HUES64 (cell line): ENCODE results near the gene CEMIP.

ENCODE experiments used
- H3K27ac ChIP-seq: 2 replicates; pipeline ENCODE4 v1.7.0; 2013; ENCODE audit warnings: low read depth, low read length, inconsistent platforms
- H3K27me3 ChIP-seq: 2 replicates; pipeline ENCODE4 v1.6.1; 2013; ENCODE audit warnings: mild to moderate bottlenecking, low read length; ENCODE audit not compliant: insufficient read depth
- H3K36me3 ChIP-seq: 2 replicates; pipeline ENCODE4 v1.6.1; 2013; ENCODE audit warnings: mild to moderate bottlenecking, low read length; ENCODE audit not compliant: insufficient read depth
- H3K4me1 ChIP-seq: 2 replicates; pipeline ENCODE4 v1.6.1; 2013; ENCODE audit warnings: mild to moderate bottlenecking, low read length, moderate library complexity; ENCODE audit not compliant: insufficient read depth
- H3K4me3 ChIP-seq: 2 replicates; pipeline ENCODE4 v1.5.1; 2013; ENCODE audit warnings: mild to moderate bottlenecking, low read length, moderate library complexity
- H3K9ac ChIP-seq: 2 replicates; pipeline ENCODE4 v1.6.1; 2013; ENCODE audit warnings: mild to moderate bottlenecking, low read depth, low read length
- H3K9me3 ChIP-seq: 2 replicates; pipeline ENCODE4 v1.6.1; 2013; ENCODE audit warnings: low read depth, low read length; ENCODE audit not compliant: insufficient read depth
- WGBS: fragments of 150-250, 120-280 bp; methylation state at CpG from one replicate; pipeline ENCODE4 v1.1.7; 2013; ENCODE audit warnings: missing lambda C conversion rate; 5-methylcytosine and 5-hydroxymethylcytosine counted together

CEMIP gene

DNA sequence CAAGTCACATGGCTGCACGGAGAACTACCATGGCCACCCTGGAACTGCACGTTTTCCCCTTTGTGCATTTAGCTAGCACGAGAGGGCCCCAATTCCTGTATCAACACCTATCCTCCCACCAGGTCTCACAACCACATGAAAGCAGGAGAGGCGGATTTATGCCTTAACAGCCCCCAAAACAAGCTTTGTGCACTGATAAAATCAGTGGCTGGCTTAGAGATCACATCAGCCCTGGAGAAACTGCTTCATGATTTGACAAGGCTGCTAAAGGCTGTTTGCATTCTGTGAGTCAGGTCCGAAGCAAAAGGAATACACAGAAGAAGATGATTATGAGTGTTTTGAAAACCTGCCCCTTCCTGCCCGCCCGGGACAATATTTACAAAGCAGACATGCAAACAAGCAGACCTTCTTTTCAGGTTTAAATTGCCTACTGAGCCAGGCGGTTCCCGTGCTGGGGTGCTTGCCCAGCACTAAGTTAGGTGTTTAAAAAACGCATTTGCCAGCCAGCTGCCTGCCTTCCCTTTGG is 25.9 kb downstream of the CEMIP start:
- no peak overlapping the region for H3K4me3 ChIP-seq
- no peaks in the 10 kb centered on the region for H3K9me3 ChIP-seq
- no peak overlapping the region for H3K27ac ChIP-seq
- H3K4me1 ChIP-seq: peaks cover 15% of the 10 kb centered on the region; the same call in 1 of the 2 replicates
- H3K36me3 ChIP-seq: no peaks in the 10 kb centered on the region
- H3K9ac ChIP-seq: no peak overlapping the region
- H3K27me3 ChIP-seq: 0 out of 2 replicates have a peak, but pooled peaks cover 6% of the 10 kb centered on the region
- 44% methylated on average over 10 of the region's 10 CpGs for WGBS

DNA sequence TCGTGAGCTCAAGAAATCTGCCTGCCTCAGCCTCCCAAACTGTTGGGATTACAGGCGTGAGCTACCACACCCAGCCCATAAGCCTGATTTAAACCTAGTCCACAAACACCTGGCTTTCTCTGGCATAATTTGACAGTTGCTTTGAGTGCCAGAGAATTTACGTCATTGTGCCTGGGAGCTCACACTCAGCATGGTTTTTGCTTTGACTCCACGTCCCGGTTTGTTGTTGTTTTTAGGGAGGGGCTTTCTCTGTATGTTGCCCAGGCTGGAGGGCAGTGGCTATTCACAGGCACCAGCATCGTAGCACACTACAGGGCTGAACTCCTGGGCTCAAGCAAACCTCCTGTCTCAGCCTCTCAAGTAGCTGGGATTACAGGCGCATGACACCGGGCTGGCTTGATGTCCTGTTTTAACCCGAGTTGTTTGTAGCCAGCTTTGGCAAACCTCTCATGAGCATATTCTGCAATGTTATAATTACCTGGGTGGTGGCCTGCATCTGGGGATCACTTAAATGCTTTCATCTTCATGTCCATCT is 32.7 kb downstream of the CEMIP start:
- no peaks in the 10 kb centered on the region for H3K9me3 ChIP-seq
- no peak overlapping the region for H3K27ac ChIP-seq
- 70% methylated on average over 9 of the region's 9 CpGs for WGBS
- no peak overlapping the region for H3K4me3 ChIP-seq
- no peaks in the 10 kb centered on the region for H3K27me3 ChIP-seq
- H3K9ac ChIP-seq: no peak overlapping the region
- no peaks in the 10 kb centered on the region for H3K4me1 ChIP-seq
- H3K36me3 ChIP-seq: no peaks in the 10 kb centered on the region

- Histone ChIP-seq H3K9me3 (no peaks in the 10 kb centered on the region), H3K4me1 (no peaks in the 10 kb centered on the region), H3K36me3 (no peaks in the 10 kb centered on the region), H3K27ac (no peak overlapping the region), H3K4me3 (no peak overlapping the region), H3K9ac (no peak overlapping the region), H3K27me3 (no peaks in the 10 kb centered on the region)
- 89% methylated on average over 4 of the region's 4 CpGs for WGBS
These were observed 35.9 kb downstream of the CEMIP start for GRCh38 chr15:80815106-80815505.

- Histone ChIP-seq H3K4me3 (no peak overlapping the region), H3K9me3 (no peaks in the 10 kb centered on the region), H3K4me1 (no peaks in the 10 kb centered on the region), H3K9ac (no peak overlapping the region), H3K27ac (no peak overlapping the region), H3K27me3 (no peaks in the 10 kb centered on the region), H3K36me3 (no peaks in the 10 kb centered on the region)
- 68% methylated on average over 3 of the region's 3 CpGs for WGBS
These were observed 37.0 kb downstream of the CEMIP start for GRCh38 chr15:80816049-80816653.

DNA sequence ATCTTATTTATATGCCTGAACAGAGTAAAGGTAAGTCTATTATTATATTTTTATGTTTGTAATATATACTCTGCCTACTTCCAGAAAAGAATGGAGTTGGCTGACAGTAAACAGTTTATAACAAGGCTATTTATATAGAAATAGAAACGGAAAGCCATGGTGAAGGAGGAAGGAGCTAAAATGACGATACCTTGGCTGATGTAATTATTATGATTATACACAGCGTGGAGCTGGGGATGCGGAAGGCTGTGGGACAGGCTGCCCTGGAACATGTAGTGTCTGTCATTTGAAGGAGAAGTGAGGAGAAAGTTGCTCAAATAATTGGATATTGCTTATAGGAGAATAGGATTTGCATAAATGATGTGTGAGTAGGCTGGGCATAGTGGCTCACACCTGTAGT is 37.8 kb downstream of the CEMIP start:
- H3K27me3 ChIP-seq: no peaks in the 10 kb centered on the region
- H3K27ac ChIP-seq: no peak overlapping the region
- 69% methylated on average over 4 of the region's 4 CpGs for WGBS
- no peaks in the 10 kb centered on the region for H3K4me1 ChIP-seq
- H3K4me3 ChIP-seq: no peak overlapping the region
- no peaks in the 10 kb centered on the region for H3K36me3 ChIP-seq
- no peaks in the 10 kb centered on the region for H3K9me3 ChIP-seq
- H3K9ac ChIP-seq: no peak overlapping the region

GRCh38 chr15:80817901-80818300 is 38.7 kb downstream of the CEMIP start:
- 97% methylated on average over 3 of the region's 3 CpGs for WGBS
- Histone ChIP-seq H3K36me3 (no peaks in the 10 kb centered on the region), H3K27ac (no peak overlapping the region), H3K9me3 (no peaks in the 10 kb centered on the region), H3K27me3 (no peaks in the 10 kb centered on the region), H3K9ac (no peak overlapping the region), H3K4me1 (peaks cover 4% of the 10 kb centered on the region; the same call in 1 of the 2 replicates), H3K4me3 (no peak overlapping the region)

DNA sequence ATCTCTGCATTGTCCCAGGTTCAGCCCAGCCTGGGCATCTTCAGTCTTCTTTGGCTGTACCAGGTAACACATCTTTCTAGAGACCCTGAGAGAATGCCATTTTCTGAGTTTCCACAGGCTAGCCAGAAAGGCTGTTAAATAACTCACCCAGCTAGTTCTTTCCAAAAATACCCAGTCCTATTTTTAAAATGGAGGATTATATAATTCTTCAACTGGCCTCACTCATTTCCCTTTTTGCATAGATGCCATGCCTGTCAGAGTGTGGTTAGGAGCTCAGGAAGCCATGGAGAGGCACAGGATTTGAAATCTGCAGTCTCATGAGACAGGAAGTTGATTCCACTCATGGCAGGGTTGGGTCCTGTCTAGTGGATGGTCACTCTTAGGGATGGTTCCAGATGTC is 39.8 kb downstream of the CEMIP start:
- Histone ChIP-seq H3K4me1 (peaks cover 14% of the 10 kb centered on the region; the same call in 1 of the 2 replicates), H3K36me3 (no peaks in the 10 kb centered on the region), H3K9ac (no peak overlapping the region), H3K27me3 (no peaks in the 10 kb centered on the region), H3K4me3 (no peak overlapping the region), H3K27ac (no peak overlapping the region), H3K9me3 (no peaks in the 10 kb centered on the region)

GRCh38 chr15:80820092-80820491 is 40.9 kb downstream of the CEMIP start:
- Histone ChIP-seq H3K4me3 (no peak overlapping the region), H3K4me1 (peaks cover 14% of the 10 kb centered on the region; the same call in 1 of the 2 replicates), H3K9me3 (no peaks in the 10 kb centered on the region), H3K27ac (no peak overlapping the region), H3K36me3 (no peaks in the 10 kb centered on the region), H3K9ac (no peak overlapping the region), H3K27me3 (no peaks in the 10 kb centered on the region)
- WGBS: 94% methylated on average over 3 of the region's 3 CpGs

- no peaks in the 10 kb centered on the region for H3K9me3 ChIP-seq
- no peaks in the 10 kb centered on the region for H3K27me3 ChIP-seq
- H3K4me3 ChIP-seq: no peak overlapping the region
- H3K27ac ChIP-seq: no peak overlapping the region
- no peak overlapping the region for H3K9ac ChIP-seq
- peaks cover 14% of the 10 kb centered on the region; the same call in 1 of the 2 replicates for H3K4me1 ChIP-seq
- H3K36me3 ChIP-seq: no peaks in the 10 kb centered on the region
- 95% methylated on average over 3 of the region's 3 CpGs for WGBS
These were observed 43.1 kb downstream of the CEMIP start for GRCh38 chr15:80822256-80822655.

- Histone ChIP-seq H3K4me1 (peaks cover 14% of the 10 kb centered on the region; the same call in 1 of the 2 replicates), H3K4me3 (no peak overlapping the region)
These were observed 43.5 kb downstream of the CEMIP start for GRCh38 chr15:80822676-80823075.

GRCh38 chr15:80823120-80823519 is 44.0 kb downstream of the CEMIP start:
- Histone ChIP-seq H3K27me3 (no peaks in the 10 kb centered on the region), H3K4me1 (peaks cover 14% of the 10 kb centered on the region; the same call in 1 of the 2 replicates), H3K4me3 (no peak overlapping the region), H3K36me3 (no peaks in the 10 kb centered on the region), H3K27ac (no peak overlapping the region), H3K9ac (no peak overlapping the region), H3K9me3 (no peaks in the 10 kb centered on the region)
- WGBS: 52% methylated on average over 6 of the region's 6 CpGs

More at GRCh38 chr15:80822676-80823075, 43.5 kb downstream of the CEMIP start:
- WGBS: 82% methylated on average over 5 of the region's 6 CpGs
- H3K27me3 ChIP-seq: no peaks in the 10 kb centered on the region
- no peak overlapping the region for H3K9ac ChIP-seq
- H3K36me3 ChIP-seq: no peaks in the 10 kb centered on the region
- no peaks in the 10 kb centered on the region for H3K9me3 ChIP-seq
- H3K27ac ChIP-seq: no peak overlapping the region
